ENCODE measurements around the gene AQP2.

- TF ChIP-seq CTCF (IDR thresholded peaks at IDR 0.05 in 2 of 3, conservative IDR thresholded peaks at IDR 0.05 in 1 of 3; ENCODE audit: borderline replicate concordance in 1 of 3, insufficient read depth in 1 of 3, low read depth in 2 of 3, low read length in 2 of 3) (no peak), FOSL1 (IDR thresholded peaks at IDR 0.05; ENCODE audit: low read depth) (no peak), POLR2A (IDR thresholded peaks at IDR 0.05; ENCODE audit: borderline replicate concordance, extremely low read depth, insufficient read depth, insufficient read length) (no peak), RAD21 (IDR thresholded peaks at IDR 0.05; ENCODE audit: low read depth) (no peak), POLR2AphosphoS5 (IDR thresholded peaks at IDR 0.05; ENCODE audit: low read depth, low read length) (no peak), ZFX (IDR thresholded peaks at IDR 0.05) (no peak), EZH2phosphoT487 (IDR thresholded peaks at IDR 0.05; ENCODE audit: borderline replicate concordance) (no peak), CEBPB (IDR thresholded peaks at IDR 0.05; ENCODE audit: low read depth) (no peak), EZH2 (IDR thresholded peaks at IDR 0.05) (no peak), MAX (IDR thresholded peaks at IDR 0.05) (no peak), YY1 (IDR thresholded peaks at IDR 0.05; ENCODE audit: extremely low read depth, insufficient replicate concordance, low read depth, low read length) (no peak)
These were observed 16.0 kb downstream of the AQP2 start for GRCh38 chr12:49966511-49967041.

All from HCT116 (cell line).